Uterus (tissue), 4 donors: ENCODE data around the gene PM20D2. TPM values are rescaled to one million over a fixed set of nuclear protein-coding genes. Genes with fewer than 3 reads are reported as not detected.

Source experiments
- DNase-seq, 2 donors: peaks; one replicate each; pipeline ENCODE4 v3.0.0-alpha.2; 2019 to 2020
- H3K27ac ChIP-seq, 2 donors: fragments of 200-600 bp; sonication (generic); 1 replicate in 1 of 2; 2 replicates in 1 of 2; pipeline ENCODE4 v1.5.1; 2016 to 2018
- H3K27me3 ChIP-seq, 2 donors: fragments of 200-600 bp; sonication (generic); one replicate each; pipeline ENCODE4 v1.5.1; 2018 to 2019; ENCODE audit warnings: control low read depth in 1 of 2
- H3K36me3 ChIP-seq, 2 donors: fragments of 200-600 bp; sonication (generic); one replicate each; pipeline ENCODE4 v1.5.1; 2019; ENCODE audit warnings: control low read depth in 1 of 2
- H3K4me1 ChIP-seq, 2 donors: fragments of 200-600 bp; sonication (generic); one replicate each; pipeline ENCODE4 v1.5.1; 2018 to 2019; ENCODE audit warnings: control low read depth in 1 of 2
- H3K4me3 ChIP-seq, 2 donors: fragments of 200-600 bp; sonication (generic); 1 replicate in 1 of 2; 2 replicates in 1 of 2; pipeline ENCODE4 v1.5.1; 2018 to 2019; ENCODE audit warnings: mild to moderate bottlenecking in 1 of 2
- H3K9me3 ChIP-seq, 2 donors: fragments of 200-600 bp; sonication (generic); one replicate each; pipeline ENCODE4 v1.5.1; 2019; ENCODE audit warnings: control low read depth in 1 of 2
- POLR2A ChIP-seq, 2 donors: fragments of 450-650 bp; IDR thresholded peaks; one replicate each; pipeline ENCODE4 v1.6.1; 2016; ENCODE audit warnings: antibody characterized with exemption in 2 of 2, mild to moderate bottlenecking in 1 of 2, moderate library complexity in 1 of 2
- intact Hi-C: fragments of 100-400 bp; cut with DNase I; formaldehyde crosslinking; loops from one replicate; pipeline ENCODE4 v1.15.1; 2023; ENCODE audit warnings: low total_unique reads
- total RNA-seq, 4 donors: library from RNA; depleted of rRNA in 3 of 4; stranded (reverse); fragments of >200 nt in 3 of 4; gene quantifications; one replicate each; pipeline versions ENCODE4 v1.1.0 to v1.2.4, GENCODE V29; 2014 to 2023
- TF ChIP-seq, protein P1 (sequence below), 4 experiments: fragments of 200-600 bp in 2 of 4; fragments of 450-650 bp in 2 of 4; sonication (generic) in 2 of 4; IDR thresholded peaks; one replicate each; pipeline ENCODE4 v1.5.1; 2016 to 2019; ENCODE audit warnings: antibody characterized with exemption in 4 of 4, mild to moderate bottlenecking in 2 of 4, moderate library complexity in 1 of 4
- donor health status: DM: yes; HTN: yes; CAD: no.

PM20D2 gene
- total RNA-seq, 4 donors from 2014 or later, result 5.6 to 50.3 (median 16.0) TPM

DNA sequence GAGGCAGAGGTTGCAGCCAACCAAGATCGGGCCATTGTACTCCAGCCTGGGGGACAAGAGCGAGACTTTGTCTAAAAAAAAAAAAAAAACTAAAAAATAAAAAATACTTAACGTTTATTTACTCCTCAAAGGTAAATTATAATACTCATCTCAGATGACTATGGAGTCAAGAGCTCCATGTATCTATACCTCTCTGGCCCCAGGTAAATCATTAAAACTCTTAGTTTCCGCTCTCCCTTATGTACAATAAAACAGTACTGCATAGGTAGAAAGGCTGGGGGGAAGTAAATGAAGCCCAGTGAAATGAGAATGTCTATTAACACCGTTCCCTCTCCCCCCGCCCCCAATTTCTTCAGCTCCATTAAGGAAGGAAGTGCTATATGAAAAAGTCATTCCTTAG is 29.2 kb upstream of the PM20D2 start:
- no peaks in the 10 kb centered on the region for H3K9me3 ChIP-seq
- no peak overlapping the region for H3K27ac ChIP-seq
- no peaks in the 10 kb centered on the region for H3K36me3 ChIP-seq
- peak overlapping the region in 1 of 2 donors; percentile 65 for H3K4me3 ChIP-seq
- TF ChIP-seq, protein P1, sequence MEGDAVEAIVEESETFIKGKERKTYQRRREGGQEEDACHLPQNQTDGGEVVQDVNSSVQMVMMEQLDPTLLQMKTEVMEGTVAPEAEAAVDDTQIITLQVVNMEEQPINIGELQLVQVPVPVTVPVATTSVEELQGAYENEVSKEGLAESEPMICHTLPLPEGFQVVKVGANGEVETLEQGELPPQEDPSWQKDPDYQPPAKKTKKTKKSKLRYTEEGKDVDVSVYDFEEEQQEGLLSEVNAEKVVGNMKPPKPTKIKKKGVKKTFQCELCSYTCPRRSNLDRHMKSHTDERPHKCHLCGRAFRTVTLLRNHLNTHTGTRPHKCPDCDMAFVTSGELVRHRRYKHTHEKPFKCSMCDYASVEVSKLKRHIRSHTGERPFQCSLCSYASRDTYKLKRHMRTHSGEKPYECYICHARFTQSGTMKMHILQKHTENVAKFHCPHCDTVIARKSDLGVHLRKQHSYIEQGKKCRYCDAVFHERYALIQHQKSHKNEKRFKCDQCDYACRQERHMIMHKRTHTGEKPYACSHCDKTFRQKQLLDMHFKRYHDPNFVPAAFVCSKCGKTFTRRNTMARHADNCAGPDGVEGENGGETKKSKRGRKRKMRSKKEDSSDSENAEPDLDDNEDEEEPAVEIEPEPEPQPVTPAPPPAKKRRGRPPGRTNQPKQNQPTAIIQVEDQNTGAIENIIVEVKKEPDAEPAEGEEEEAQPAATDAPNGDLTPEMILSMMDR (IDR thresholded peaks at IDR 0.05), result no peak
- TF ChIP-seq POLR2A (IDR thresholded peaks at IDR 0.05), result no peak
- intact Hi-C loops, result no loop called here
- no peaks in the 10 kb centered on the region for H3K27me3 ChIP-seq
- DNase-seq, result no peak
- no peaks in the 10 kb centered on the region for H3K4me1 ChIP-seq

DNA sequence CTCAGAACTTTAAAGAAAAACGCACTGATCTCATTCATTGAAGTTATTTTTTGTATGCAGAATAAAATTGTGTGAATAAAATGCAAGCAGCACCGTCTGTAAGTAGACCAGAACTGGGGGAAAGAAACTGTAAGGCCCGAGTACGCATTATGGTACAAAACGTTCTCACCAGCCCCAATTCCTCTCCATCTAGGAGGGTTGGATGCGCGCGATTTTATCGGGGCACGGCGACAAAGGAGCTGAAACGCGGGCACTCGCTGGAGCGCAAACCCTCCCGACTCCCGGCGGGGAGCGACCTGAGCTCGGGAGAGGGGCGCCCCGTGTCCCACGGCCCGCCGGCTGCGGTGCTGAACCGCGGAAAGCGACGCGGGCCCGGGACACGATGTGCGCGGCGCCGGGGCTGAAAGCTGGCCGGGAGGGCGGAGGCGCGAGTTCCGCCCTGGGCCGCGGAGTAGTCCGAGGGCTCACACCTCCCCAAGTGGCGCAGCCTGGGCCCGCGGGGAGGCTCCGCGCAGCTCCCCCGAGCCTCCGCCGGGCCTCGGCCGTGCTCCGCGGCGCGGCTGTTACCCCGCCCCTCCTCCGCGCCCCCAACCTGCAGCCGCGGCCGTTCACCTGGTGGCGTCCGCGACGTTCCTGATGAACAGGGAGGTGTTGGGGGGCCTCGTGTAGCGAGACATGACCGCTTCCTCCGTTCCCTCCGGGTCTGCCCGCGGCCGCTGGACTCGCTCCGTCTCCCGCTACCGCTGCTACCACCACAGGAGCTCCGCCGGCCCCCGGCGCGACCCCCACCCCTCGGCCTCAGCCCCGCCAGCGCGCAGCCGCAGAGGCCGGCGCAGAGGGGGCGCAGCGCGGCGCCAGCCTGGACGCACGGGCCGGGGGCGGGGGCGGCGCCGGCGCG is 28.4 kb upstream of the PM20D2 start, which contains the start of gene SRSF12:
Gene SRSF12 (minus strand): TSS at position 861 of the 898 bp plus-strand sequence. CDS start 184 bp downstream, at position 677.
- Histone ChIP-seq H3K9me3 (no peaks in the 10 kb centered on the region), H3K27me3 (no peaks in the 10 kb centered on the region), H3K27ac (peak within 1 kb of the TSS; percentile 1 to 26), H3K4me1 (no peaks in the 10 kb centered on the region), H3K4me3 (peak within 1 kb of the TSS; percentile 42 to 65), H3K36me3 (no peaks in the 10 kb centered on the region)
- peak in 1 of 2 donors; percentile 28 for DNase-seq
- TF ChIP-seq, protein P1 (IDR thresholded peaks at IDR 0.05), result peak in 1 of 4 experiments; percentile 10
- no peak for TF ChIP-seq POLR2A (IDR thresholded peaks at IDR 0.05)
- intact Hi-C loops, result no loop called here

DNA sequence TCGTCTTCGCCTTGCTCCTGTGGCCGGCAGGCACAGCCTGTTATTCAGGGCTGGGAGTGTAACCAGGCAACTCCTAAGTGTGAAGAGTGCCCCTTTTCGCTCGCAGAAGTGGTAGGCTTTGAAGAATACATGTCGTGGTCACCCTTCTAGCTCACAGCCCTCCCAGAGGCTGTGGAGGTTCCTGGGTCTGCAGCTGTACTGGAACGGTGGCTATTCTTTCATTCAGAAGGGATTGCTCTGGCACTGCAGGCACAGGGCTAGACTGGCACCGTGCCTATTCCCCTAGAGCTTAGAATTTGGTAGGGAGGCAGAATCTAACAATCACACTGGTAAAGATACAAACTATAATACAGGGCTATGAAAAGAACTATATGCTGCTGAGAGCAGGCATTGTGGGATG is 26.9 kb upstream of the PM20D2 start:
- H3K27ac ChIP-seq, result no peak overlapping the region
- intact Hi-C loops, result no loop called here
- no peak for TF ChIP-seq POLR2A (IDR thresholded peaks at IDR 0.05)
- TF ChIP-seq, protein P1 (IDR thresholded peaks at IDR 0.05), result no peak

DNA sequence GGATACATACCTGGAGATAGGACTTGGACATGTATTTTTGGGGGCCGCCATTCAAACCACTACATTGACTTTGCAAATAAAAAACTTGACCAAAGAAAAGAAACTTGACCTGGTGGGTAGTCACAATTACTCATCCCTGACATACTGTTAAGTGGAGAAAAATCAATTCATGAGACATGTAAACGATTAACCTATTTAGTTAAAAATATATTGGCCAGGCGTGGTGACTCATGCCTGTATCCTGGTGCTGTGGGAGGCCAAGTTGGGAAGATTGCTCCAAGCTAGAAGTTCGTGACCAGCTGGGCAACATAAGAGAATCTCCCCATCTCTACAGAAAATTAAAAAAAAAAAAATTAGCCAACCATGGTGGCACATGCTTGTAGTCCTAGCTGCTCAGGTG is 25.5 kb upstream of the PM20D2 start:
- H3K27ac ChIP-seq, result no peak overlapping the region
- no peaks in the 10 kb centered on the region for H3K4me1 ChIP-seq
- intact Hi-C loops, result no loop called here
- no peak overlapping the region for H3K4me3 ChIP-seq
- H3K36me3 ChIP-seq, result no peaks in the 10 kb centered on the region
- no peaks in the 10 kb centered on the region for H3K9me3 ChIP-seq
- H3K27me3 ChIP-seq, result no peaks in the 10 kb centered on the region
- TF ChIP-seq POLR2A (IDR thresholded peaks at IDR 0.05), result no peak
- TF ChIP-seq, protein P1 (IDR thresholded peaks at IDR 0.05), result no peak
- no peak for DNase-seq

More for the DNA sequence above, 26.9 kb upstream of the PM20D2 start:
- Histone ChIP-seq H3K9me3 (no peaks in the 10 kb centered on the region), H3K4me3 (no peak overlapping the region), H3K27me3 (no peaks in the 10 kb centered on the region), H3K4me1 (no peaks in the 10 kb centered on the region), H3K36me3 (no peaks in the 10 kb centered on the region)
- no peak for DNase-seq

DNA sequence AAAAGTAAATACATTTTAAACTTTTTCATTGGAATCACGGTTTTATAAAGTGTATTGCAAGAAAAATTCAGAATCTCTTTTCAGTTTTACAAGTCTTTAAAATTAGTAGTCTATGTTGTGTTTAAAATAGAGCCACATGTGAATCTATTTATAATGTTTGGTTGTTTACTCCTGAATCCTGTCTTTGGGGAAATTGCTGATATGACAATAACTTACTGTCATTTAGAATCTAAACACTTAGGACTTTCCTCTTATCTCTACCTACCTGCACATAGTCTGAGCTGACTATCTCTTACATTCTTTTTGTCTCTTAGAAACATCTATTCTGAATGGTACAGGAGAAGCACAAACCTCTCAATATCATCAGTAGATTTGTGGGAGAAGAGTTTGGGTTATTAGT is 23.9 kb upstream of the PM20D2 start:
- H3K4me1 ChIP-seq, result no peaks in the 10 kb centered on the region
- TF ChIP-seq, protein P1 (IDR thresholded peaks at IDR 0.05), result no peak
- no peak for TF ChIP-seq POLR2A (IDR thresholded peaks at IDR 0.05)
- H3K36me3 ChIP-seq, result no peaks in the 10 kb centered on the region
- no peak overlapping the region for H3K4me3 ChIP-seq
- intact Hi-C loops, result no loop called here
- H3K9me3 ChIP-seq, result no peaks in the 10 kb centered on the region
- H3K27ac ChIP-seq, result no peak overlapping the region
- H3K27me3 ChIP-seq, result no peaks in the 10 kb centered on the region
- no peak for DNase-seq
